Tibial nerve (tissue), 4 donors: ENCODE results near the gene CNOT10. TPM values are rescaled to one million over a fixed set of nuclear protein-coding genes. Genes with fewer than 3 reads are reported as not detected.
A peak's percentile ranks its signal among the peaks of the same experiment; 100 is the strongest.

Experiments
- DNase-seq, 2 donors: peaks; one replicate each; pipeline ENCODE4 v3.0.0-alpha.2; 2019; ENCODE audit warnings: low spot score in 2 of 2
- H3K27ac ChIP-seq, 4 donors: fragments of 200-600 bp; sonication (generic) in 3 of 4; one replicate each; pipeline ENCODE4 v1.5.1; 2017 to 2019; ENCODE audit warnings: mild to moderate bottlenecking in 1 of 4
- H3K27me3 ChIP-seq, 2 donors: fragments of 200-600 bp; sonication (generic) in 1 of 2; one replicate each; pipeline versions ENCODE4 v1.5.1 to v1.6.0; 2017 to 2019
- H3K36me3 ChIP-seq, 3 donors: fragments of 200-600 bp; sonication (generic); one replicate each; pipeline ENCODE4 v1.5.1; 2018 to 2019
- H3K4me1 ChIP-seq, 4 donors: fragments of 200-600 bp; sonication (generic) in 3 of 4; one replicate each; pipeline ENCODE4 v1.5.1; 2017 to 2019
- H3K4me3 ChIP-seq, 4 donors: fragments of 200-600 bp; sonication (generic) in 3 of 4; one replicate each; pipeline ENCODE4 v1.5.1; 2017 to 2019; ENCODE audit warnings: mild to moderate bottlenecking in 1 of 4, moderate library complexity in 1 of 4
- H3K9me3 ChIP-seq, 4 donors: fragments of 200-600 bp; sonication (generic) in 3 of 4; one replicate each; pipeline ENCODE4 v1.5.1; 2017 to 2019
- EP300 ChIP-seq, 2 donors: sonication (generic); formaldehyde crosslinking; IDR thresholded peaks; one replicate each; pipeline ENCODE4 v1.6.1; 2017; ENCODE audit warnings: antibody characterized with exemption in 2 of 2, mild to moderate bottlenecking in 1 of 2
- POLR2A ChIP-seq, 2 donors: fragments of 450-650 bp; IDR thresholded peaks; one replicate each; pipeline ENCODE4 v1.6.1; 2017; ENCODE audit warnings: antibody characterized with exemption in 2 of 2, mild to moderate bottlenecking in 2 of 2, moderate library complexity in 2 of 2
- WGBS, 2 donors: methylation state at CpG; one replicate each; pipeline ENCODE4 v1.1.5; 2018; 5-methylcytosine and 5-hydroxymethylcytosine counted together
- total RNA-seq, 4 donors: library from RNA; depleted of rRNA; stranded (reverse); fragments of >200 nt; gene quantifications; one replicate each; pipeline ENCODE4 v1.1.0, GENCODE V29; 2016
- TF ChIP-seq, protein P1 (sequence below), 5 experiments: fragments of 200-600 bp in 3 of 5; fragments of 450-650 bp in 2 of 5; sonication (generic) in 3 of 5; IDR thresholded peaks; one replicate each; pipeline ENCODE4 v1.5.1; 2016 to 2019; ENCODE audit warnings: antibody characterized with exemption in 5 of 5, mild to moderate bottlenecking in 3 of 5, moderate library complexity in 2 of 5

The CNOT10 gene
- total RNA-seq, 4 donors from 2014 or later = 19.4 to 27.9 (median 22.0) TPM

GRCh38 chr3:32813180-32813579 lies 128.2 kb downstream of the CNOT10 start:
- Histone ChIP-seq H3K27me3 (peaks cover 2 to 25% of the 10 kb centered on the region in 2 donors), H3K4me3 (no peak overlapping the region), H3K9me3 (no peaks in the 10 kb centered on the region), H3K36me3 (no peaks in the 10 kb centered on the region), H3K27ac (no peak overlapping the region), H3K4me1 (peaks cover 0 to 23% (median 7%) of the 10 kb centered on the region in 4 donors)
- TF ChIP-seq POLR2A (IDR thresholded peaks at IDR 0.05) (no peak), EP300 (IDR thresholded peaks at IDR 0.05) (no peak)
- TF ChIP-seq, protein P1, sequence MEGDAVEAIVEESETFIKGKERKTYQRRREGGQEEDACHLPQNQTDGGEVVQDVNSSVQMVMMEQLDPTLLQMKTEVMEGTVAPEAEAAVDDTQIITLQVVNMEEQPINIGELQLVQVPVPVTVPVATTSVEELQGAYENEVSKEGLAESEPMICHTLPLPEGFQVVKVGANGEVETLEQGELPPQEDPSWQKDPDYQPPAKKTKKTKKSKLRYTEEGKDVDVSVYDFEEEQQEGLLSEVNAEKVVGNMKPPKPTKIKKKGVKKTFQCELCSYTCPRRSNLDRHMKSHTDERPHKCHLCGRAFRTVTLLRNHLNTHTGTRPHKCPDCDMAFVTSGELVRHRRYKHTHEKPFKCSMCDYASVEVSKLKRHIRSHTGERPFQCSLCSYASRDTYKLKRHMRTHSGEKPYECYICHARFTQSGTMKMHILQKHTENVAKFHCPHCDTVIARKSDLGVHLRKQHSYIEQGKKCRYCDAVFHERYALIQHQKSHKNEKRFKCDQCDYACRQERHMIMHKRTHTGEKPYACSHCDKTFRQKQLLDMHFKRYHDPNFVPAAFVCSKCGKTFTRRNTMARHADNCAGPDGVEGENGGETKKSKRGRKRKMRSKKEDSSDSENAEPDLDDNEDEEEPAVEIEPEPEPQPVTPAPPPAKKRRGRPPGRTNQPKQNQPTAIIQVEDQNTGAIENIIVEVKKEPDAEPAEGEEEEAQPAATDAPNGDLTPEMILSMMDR (IDR thresholded peaks at IDR 0.05) = no peak
- 11 to 18% methylated on average over 2 of the region's 2 CpGs for WGBS, 2 donors
- no peak for DNase-seq

- TF ChIP-seq EP300 (IDR thresholded peaks at IDR 0.05) (no peak), POLR2A (IDR thresholded peaks at IDR 0.05) (no peak)
- TF ChIP-seq, protein P1 (IDR thresholded peaks at IDR 0.05) = no peak
- 66 to 71% methylated on average over 6 of the region's 6 CpGs for WGBS, 2 donors
These were observed 129.4 kb downstream of the CNOT10 start for GRCh38 chr3:32814361-32814760.

DNA sequence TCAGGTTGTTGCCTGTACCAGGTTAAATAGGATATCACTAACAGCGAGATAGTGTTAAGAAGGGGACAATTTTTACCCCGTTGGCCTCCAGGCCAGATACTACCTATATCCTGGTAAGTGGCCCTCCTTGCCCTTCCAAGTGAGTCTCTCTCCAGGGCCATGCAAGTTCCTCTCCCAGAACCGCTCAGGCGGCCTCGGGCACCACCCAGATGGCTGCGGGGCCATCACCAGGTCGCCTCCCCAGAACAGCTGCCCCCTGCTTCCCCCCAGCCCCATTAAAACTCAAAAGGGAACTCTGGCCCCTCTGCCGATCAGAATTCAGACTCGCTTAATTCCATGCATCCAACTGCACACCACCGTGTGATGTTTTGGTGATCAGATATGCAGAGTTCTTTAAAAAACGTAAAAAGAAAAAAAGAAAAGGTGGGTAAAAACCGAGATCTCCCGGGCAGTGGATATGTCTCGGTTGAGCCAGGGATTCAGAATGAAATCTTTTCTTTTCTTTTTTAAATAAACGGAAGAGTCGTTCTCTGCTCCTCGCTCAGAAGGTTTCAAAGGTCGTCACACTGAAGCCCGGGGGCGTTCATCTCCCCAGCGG lies 131.0 kb downstream of the CNOT10 start:
- DNase-seq = no peak
- no peak for TF ChIP-seq EP300 (IDR thresholded peaks at IDR 0.05)
- no peak for TF ChIP-seq POLR2A (IDR thresholded peaks at IDR 0.05)
- TF ChIP-seq, protein P1 (IDR thresholded peaks at IDR 0.05) = no peak
- H3K4me1 ChIP-seq = peaks cover 0 to 30% (median 7%) of the 10 kb centered on the region in 4 donors
- H3K27me3 ChIP-seq = peaks cover 2 to 50% of the 10 kb centered on the region in 2 donors
- WGBS, 2 donors = 21 to 24% methylated on average over 21 of the region's 21 CpGs
- H3K27ac ChIP-seq = no peak overlapping the region
- no peaks in the 10 kb centered on the region for H3K9me3 ChIP-seq
- peak overlapping the region in 2 of 4 donors; percentile 31 to 54 for H3K4me3 ChIP-seq
- no peaks in the 10 kb centered on the region for H3K36me3 ChIP-seq

More at GRCh38 chr3:32814361-32814760, 129.4 kb downstream of the CNOT10 start:
- Histone ChIP-seq H3K4me3 (no peak overlapping the region), H3K4me1 (peaks cover 0 to 30% (median 7%) of the 10 kb centered on the region in 4 donors), H3K27me3 (peaks cover 2 to 34% of the 10 kb centered on the region in 2 donors), H3K27ac (no peak overlapping the region), H3K9me3 (no peaks in the 10 kb centered on the region), H3K36me3 (no peaks in the 10 kb centered on the region)
- DNase-seq = no peak

DNA sequence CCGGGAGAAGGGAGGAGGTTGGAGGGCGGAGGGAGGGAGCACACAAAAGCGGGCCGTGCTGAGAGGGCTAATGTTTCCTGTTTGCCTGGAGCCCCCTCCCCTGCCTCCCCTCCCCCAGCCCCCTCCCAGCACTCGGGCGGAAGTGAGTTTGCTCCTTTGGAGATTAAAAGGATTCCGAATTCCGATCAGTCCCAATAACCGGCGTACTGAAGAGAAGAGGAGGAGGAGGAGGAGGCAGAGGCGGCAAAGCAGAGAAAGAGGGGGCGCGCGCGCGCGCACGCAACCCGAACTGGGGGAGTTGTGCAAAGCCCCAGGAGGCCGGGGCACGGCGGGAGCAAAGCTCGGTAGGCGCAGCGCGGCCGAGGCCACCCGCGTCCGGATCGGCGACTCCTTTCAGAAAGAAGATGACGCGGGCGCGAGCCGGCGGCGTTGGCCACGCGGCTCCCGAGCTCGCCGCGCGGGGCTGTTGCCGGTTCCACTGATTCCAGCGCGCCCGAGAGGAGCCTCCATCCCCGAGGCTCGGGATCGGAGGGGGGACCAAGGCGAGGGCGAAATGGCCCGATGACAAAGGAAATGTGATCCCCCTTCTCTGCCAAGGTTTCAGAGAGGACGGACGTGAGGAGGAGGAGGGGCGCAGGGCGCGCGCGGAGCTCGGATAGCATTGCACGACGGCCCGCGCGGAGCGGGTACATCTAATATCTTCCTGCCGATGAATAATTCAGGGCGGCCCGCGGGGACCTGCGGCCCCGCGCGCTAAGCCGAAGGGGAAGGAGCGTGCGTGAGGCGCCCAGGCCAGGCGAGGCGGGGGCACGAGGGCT lies 131.7 kb downstream of the CNOT10 start:
- Histone ChIP-seq H3K9me3 (no peaks in the 10 kb centered on the region), H3K27me3 (peaks cover 2 to 56% of the 10 kb centered on the region in 2 donors), H3K4me3 (peak overlapping the region; percentile 25 to 54 (median 30)), H3K4me1 (peaks cover 0 to 33% (median 7%) of the 10 kb centered on the region in 4 donors), H3K36me3 (no peaks in the 10 kb centered on the region), H3K27ac (no peak overlapping the region)
- DNase-seq = no peak
- 1% methylated on average over 19 to 60 of the region's 85 CpGs for WGBS, 2 donors
- TF ChIP-seq POLR2A (IDR thresholded peaks at IDR 0.05) = no peak
- TF ChIP-seq, protein P1 (IDR thresholded peaks at IDR 0.05) = no peak
- TF ChIP-seq EP300 (IDR thresholded peaks at IDR 0.05) = no peak

- TF ChIP-seq POLR2A (IDR thresholded peaks at IDR 0.05) = no peak
- TF ChIP-seq EP300 (IDR thresholded peaks at IDR 0.05) = no peak
- TF ChIP-seq, protein P1 (IDR thresholded peaks at IDR 0.05) = no peak
- no peaks in the 10 kb centered on the region for H3K9me3 ChIP-seq
- H3K4me3 ChIP-seq = peak overlapping the region in 2 of 4 donors; percentile 25 to 54
- WGBS, 2 donors = 10% methylated on average over 2 of the region's 49 CpGs; no CpG with 5 or more reads in 1 of the 2 donors
- peaks cover 2 to 61% of the 10 kb centered on the region in 2 donors for H3K27me3 ChIP-seq
- no peak overlapping the region for H3K27ac ChIP-seq
- H3K4me1 ChIP-seq = peaks cover 0 to 37% (median 7%) of the 10 kb centered on the region in 4 donors
- no peaks in the 10 kb centered on the region for H3K36me3 ChIP-seq
- DNase-seq = no peak
These were observed 132.2 kb downstream of the CNOT10 start for GRCh38 chr3:32817257-32817557.
